ENCODE results near the gene PIH1D1. TPM values are rescaled to one million over a fixed set of nuclear protein-coding genes. Genes with fewer than 3 reads are reported as not detected.

Gene PIH1D1
- total and polyA plus RNA-seq, 10 of the 15 experiments (the other 5 are each of a cell fraction or from before 2014, with no cell fraction given): 16.1 to 153 (median 106) TPM

DNA sequence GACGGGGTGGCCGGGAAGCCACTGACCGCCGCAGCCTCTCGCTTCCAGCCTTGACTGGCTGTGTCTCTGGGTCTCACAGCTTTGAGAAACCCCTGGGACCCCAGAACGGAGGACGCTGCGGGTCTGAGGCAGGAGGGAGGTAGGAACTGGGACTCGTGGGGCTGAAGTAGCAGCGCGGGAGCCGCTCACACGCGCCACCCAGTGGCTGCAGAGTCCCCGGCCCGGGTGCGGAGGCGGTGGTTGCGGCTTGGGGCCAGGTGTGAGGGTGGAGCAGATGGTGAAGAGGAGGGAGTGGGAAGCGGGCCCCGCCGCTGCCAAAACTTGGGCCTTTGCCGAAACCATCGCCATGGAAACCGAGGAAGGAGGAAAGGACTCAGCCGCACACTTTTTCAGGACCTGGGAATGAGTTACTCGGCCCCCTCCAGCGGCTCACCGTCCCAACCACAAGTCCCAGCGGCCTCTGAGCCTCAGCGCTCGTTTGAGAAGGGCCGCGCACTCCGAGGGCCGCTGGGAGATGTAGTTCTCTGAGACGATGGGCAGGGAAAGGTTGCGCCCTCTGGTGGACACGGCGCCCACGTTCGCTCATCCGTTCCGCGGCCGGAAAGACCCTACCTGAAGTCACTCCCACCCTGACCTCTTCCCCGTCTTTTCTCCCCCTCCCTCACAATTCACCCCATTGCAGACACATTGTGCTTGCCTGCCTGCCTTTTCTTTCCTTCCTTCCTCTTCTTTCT, 8.1 kb downstream of the PIH1D1 start (continued):
- TF ChIP-seq PBX3 (IDR thresholded peaks at IDR 0.05; ENCODE audit: insufficient replicate concordance, low read depth, low read length): no peak
- no peak for TF ChIP-seq POLR2AphosphoS2 (IDR thresholded peaks at IDR 0.05; ENCODE audit: low read depth, low read length)
- TF ChIP-seq SRF (IDR thresholded peaks at IDR 0.05; ENCODE audit: low read depth in 2 of 2, low read length in 2 of 2): peak in 1 of 2 experiments; percentile 25; a peak in 1 of 4 replicates
- no peak for TF ChIP-seq MTA2 (IDR thresholded peaks at IDR 0.05; ENCODE audit: low read depth)
- TF ChIP-seq, protein P1, sequence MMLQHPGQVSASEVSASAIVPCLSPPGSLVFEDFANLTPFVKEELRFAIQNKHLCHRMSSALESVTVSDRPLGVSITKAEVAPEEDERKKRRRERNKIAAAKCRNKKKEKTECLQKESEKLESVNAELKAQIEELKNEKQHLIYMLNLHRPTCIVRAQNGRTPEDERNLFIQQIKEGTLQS (IDR thresholded peaks at IDR 0.05; ENCODE audit: borderline replicate concordance, extremely low read depth, low read depth, low read length): peak; percentile 72; the same call in 1 of the 2 replicates
- no peak for TF ChIP-seq NFIC (IDR thresholded peaks at IDR 0.05; ENCODE audit: low read depth, low read length)
- peak; percentile 88 for TF ChIP-seq SMC3 (IDR thresholded peaks at IDR 0.05; ENCODE audit: borderline replicate concordance, low read length)
- TF ChIP-seq TARDBP (IDR thresholded peaks at IDR 0.05; ENCODE audit: borderline replicate concordance): peak; percentile 95
- TF ChIP-seq MEF2A (IDR thresholded peaks at IDR 0.05; ENCODE audit: insufficient read depth, low read depth, low read length): no peak
- TF ChIP-seq MXI1 (IDR thresholded peaks at IDR 0.05; ENCODE audit: low read depth, low read length): peak; percentile 22
- TF ChIP-seq SMAD5 (IDR thresholded peaks at IDR 0.05; ENCODE audit: low read depth): no peak
- TF ChIP-seq, protein P2, sequence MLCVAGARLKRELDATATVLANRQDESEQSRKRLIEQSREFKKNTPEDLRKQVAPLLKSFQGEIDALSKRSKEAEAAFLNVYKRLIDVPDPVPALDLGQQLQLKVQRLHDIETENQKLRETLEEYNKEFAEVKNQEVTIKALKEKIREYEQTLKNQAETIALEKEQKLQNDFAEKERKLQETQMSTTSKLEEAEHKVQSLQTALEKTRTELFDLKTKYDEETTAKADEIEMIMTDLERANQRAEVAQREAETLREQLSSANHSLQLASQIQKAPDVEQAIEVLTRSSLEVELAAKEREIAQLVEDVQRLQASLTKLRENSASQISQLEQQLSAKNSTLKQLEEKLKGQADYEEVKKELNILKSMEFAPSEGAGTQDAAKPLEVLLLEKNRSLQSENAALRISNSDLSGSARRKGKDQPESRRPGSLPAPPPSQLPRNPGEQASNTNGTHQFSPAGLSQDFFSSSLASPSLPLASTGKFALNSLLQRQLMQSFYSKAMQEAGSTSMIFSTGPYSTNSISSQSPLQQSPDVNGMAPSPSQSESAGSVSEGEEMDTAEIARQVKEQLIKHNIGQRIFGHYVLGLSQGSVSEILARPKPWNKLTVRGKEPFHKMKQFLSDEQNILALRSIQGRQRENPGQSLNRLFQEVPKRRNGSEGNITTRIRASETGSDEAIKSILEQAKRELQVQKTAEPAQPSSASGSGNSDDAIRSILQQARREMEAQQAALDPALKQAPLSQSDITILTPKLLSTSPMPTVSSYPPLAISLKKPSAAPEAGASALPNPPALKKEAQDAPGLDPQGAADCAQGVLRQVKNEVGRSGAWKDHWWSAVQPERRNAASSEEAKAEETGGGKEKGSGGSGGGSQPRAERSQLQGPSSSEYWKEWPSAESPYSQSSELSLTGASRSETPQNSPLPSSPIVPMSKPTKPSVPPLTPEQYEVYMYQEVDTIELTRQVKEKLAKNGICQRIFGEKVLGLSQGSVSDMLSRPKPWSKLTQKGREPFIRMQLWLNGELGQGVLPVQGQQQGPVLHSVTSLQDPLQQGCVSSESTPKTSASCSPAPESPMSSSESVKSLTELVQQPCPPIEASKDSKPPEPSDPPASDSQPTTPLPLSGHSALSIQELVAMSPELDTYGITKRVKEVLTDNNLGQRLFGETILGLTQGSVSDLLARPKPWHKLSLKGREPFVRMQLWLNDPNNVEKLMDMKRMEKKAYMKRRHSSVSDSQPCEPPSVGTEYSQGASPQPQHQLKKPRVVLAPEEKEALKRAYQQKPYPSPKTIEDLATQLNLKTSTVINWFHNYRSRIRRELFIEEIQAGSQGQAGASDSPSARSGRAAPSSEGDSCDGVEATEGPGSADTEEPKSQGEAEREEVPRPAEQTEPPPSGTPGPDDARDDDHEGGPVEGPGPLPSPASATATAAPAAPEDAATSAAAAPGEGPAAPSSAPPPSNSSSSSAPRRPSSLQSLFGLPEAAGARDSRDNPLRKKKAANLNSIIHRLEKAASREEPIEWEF (IDR thresholded peaks at IDR 0.05; ENCODE audit: insufficient replicate concordance, low read depth, low read length): no peak
- no peak for TF ChIP-seq ZSCAN29 (IDR thresholded peaks at IDR 0.05)
- no peak for TF ChIP-seq SREBF2 (IDR thresholded peaks at IDR 0.05; ENCODE audit: low read length)
- peak; percentile 83 for TF ChIP-seq RUNX3 (IDR thresholded peaks at IDR 0.05; ENCODE audit: low read length)
- no peak for TF ChIP-seq RAD51 (IDR thresholded peaks at IDR 0.05)
- no peak for TF ChIP-seq E2F4 (IDR thresholded peaks at IDR 0.05; ENCODE audit: low read depth, low read length)
- no peak for TF ChIP-seq CBX5 (IDR thresholded peaks at IDR 0.05; ENCODE audit: low read depth)
- TF ChIP-seq MEF2B (IDR thresholded peaks at IDR 0.05; ENCODE audit: partially characterized antibody, poor library complexity, severe bottlenecking): peak; percentile 55
- TF ChIP-seq NR2C2 (IDR thresholded peaks at IDR 0.05; ENCODE audit: borderline replicate concordance, control insufficient read depth, insufficient read length, low read depth): no peak
- no peak for TF ChIP-seq ZNF622 (IDR thresholded peaks at IDR 0.05)
- peak; percentile 84 for TF ChIP-seq ZNF207 (IDR thresholded peaks at IDR 0.05; ENCODE audit: borderline replicate concordance)
- TF ChIP-seq SP1 (IDR thresholded peaks at IDR 0.05; ENCODE audit: low read depth, low read length): peak; percentile 63
- TF ChIP-seq FOXK2 (IDR thresholded peaks at IDR 0.05): no peak
- TF ChIP-seq NBN (IDR thresholded peaks at IDR 0.05): peak; percentile 85
